ENCODE measurements around the gene GULP1.

The GULP1 gene

GRCh38 chr2:188414411-188414810 is 122.7 kb downstream of the GULP1 start:
- Mint-ChIP-seq H3K4me1 (peaks cover 22% of the 10 kb centered on the region), H3K36me3 (ENCODE audit: low read depth) (peaks cover 24% of the 10 kb centered on the region), H3K27ac (peak overlapping the region; percentile 53 to 82 (median 57)), H3K9me3 (peaks cover 22% of the 10 kb centered on the region), H3K4me3 (no peak overlapping the region), H3K27me3 (ENCODE audit: low read depth) (peaks cover 5% of the 10 kb centered on the region)
- no peak for TF ChIP-seq CTCF (IDR thresholded peaks at IDR 0.05; ENCODE audit: unreplicated experiment in 3 of 3)

GRCh38 chr2:188414869-188415753 is 123.4 kb downstream of the GULP1 start:
- Mint-ChIP-seq H3K9me3 (peaks cover 17% of the 10 kb centered on the region), H3K27ac (peak overlapping the region; percentile 53 to 82 (median 57)), H3K36me3 (ENCODE audit: low read depth) (peaks cover 20% of the 10 kb centered on the region), H3K4me1 (peaks cover 22% of the 10 kb centered on the region), H3K4me3 (no peak overlapping the region), H3K27me3 (ENCODE audit: low read depth) (peaks cover 5% of the 10 kb centered on the region)
- no peak for TF ChIP-seq CTCF (IDR thresholded peaks at IDR 0.05; ENCODE audit: unreplicated experiment in 3 of 3)

- Mint-ChIP-seq H3K27ac (peak overlapping the region; percentile 41 to 82 (median 53)), H3K4me3 (no peak overlapping the region), H3K27me3 (ENCODE audit: low read depth) (peaks cover 5% of the 10 kb centered on the region), H3K36me3 (ENCODE audit: low read depth) (peaks cover 14% of the 10 kb centered on the region), H3K9me3 (peaks cover 13% of the 10 kb centered on the region), H3K4me1 (peaks cover 22% of the 10 kb centered on the region)
- no peak for TF ChIP-seq CTCF (IDR thresholded peaks at IDR 0.05; ENCODE audit: unreplicated experiment in 3 of 3)
Observed at GRCh38 chr2:188415754-188416083, 124.0 kb downstream of the GULP1 start.

- peaks cover 11% of the 10 kb centered on the region for H3K36me3 Mint-ChIP-seq (ENCODE audit: low read depth)
Observed at GRCh38 chr2:188416367-188416766, 124.7 kb downstream of the GULP1 start.

GRCh38 chr2:188422726-188423125 is 131.1 kb downstream of the GULP1 start:
- no peak overlapping the region for H3K27ac Mint-ChIP-seq
- no peaks in the 10 kb centered on the region for H3K27me3 Mint-ChIP-seq (ENCODE audit: low read depth)
- peaks cover 7% of the 10 kb centered on the region for H3K36me3 Mint-ChIP-seq (ENCODE audit: low read depth)
- H3K4me3 Mint-ChIP-seq = no peak overlapping the region
- H3K9me3 Mint-ChIP-seq = no peaks in the 10 kb centered on the region
- H3K4me1 Mint-ChIP-seq = no peaks in the 10 kb centered on the region
- no peak for TF ChIP-seq CTCF (IDR thresholded peaks at IDR 0.05; ENCODE audit: unreplicated experiment in 3 of 3)

More at GRCh38 chr2:188416367-188416766, 124.7 kb downstream of the GULP1 start:
- peaks cover 22% of the 10 kb centered on the region for H3K4me1 Mint-ChIP-seq
- no peak for TF ChIP-seq CTCF (IDR thresholded peaks at IDR 0.05; ENCODE audit: unreplicated experiment in 3 of 3)
- H3K4me3 Mint-ChIP-seq = no peak overlapping the region
- H3K27ac Mint-ChIP-seq = peak overlapping the region in 2 of 3 experiments; percentile 14 to 21
- H3K27me3 Mint-ChIP-seq (ENCODE audit: low read depth) = peaks cover 5% of the 10 kb centered on the region
- H3K9me3 Mint-ChIP-seq = peaks cover 11% of the 10 kb centered on the region

GRCh38 chr2:188425266-188425665 is 133.6 kb downstream of the GULP1 start:
- no peak for TF ChIP-seq CTCF (IDR thresholded peaks at IDR 0.05; ENCODE audit: unreplicated experiment in 3 of 3)
- no peaks in the 10 kb centered on the region for H3K27me3 Mint-ChIP-seq (ENCODE audit: low read depth)
- no peaks in the 10 kb centered on the region for H3K9me3 Mint-ChIP-seq
- no peak overlapping the region for H3K4me3 Mint-ChIP-seq
- H3K27ac Mint-ChIP-seq = peak overlapping the region in 2 of 3 experiments; percentile 48 to 63
- peaks cover 11% of the 10 kb centered on the region for H3K36me3 Mint-ChIP-seq (ENCODE audit: low read depth)
- H3K4me1 Mint-ChIP-seq = no peaks in the 10 kb centered on the region

Measured in nephron (organoid).